Panc1 (cell line): ENCODE measurements around the gene CNPY4.

Source experiments
- CTCF ChIP-seq: fragments of 450-650 bp; IDR thresholded peaks from 2 replicates; pipeline ENCODE4 v1.5.1; 2017; ENCODE audit warnings: mild to moderate bottlenecking
- POLR2AphosphoS5 ChIP-seq: IDR thresholded peaks from 2 replicates; pipeline ENCODE4 v1.6.1; 2012; ENCODE audit warnings: mild to moderate bottlenecking, low read depth, low read length, moderate library complexity
- REST ChIP-seq, 2 experiments: IDR thresholded peaks; 2 replicates each; pipeline ENCODE4 v1.6.1; 2011 to 2012; ENCODE audit warnings: low read depth in 2 of 2, control low read depth in 1 of 2, low read length in 1 of 2, mild to moderate bottlenecking in 1 of 2, moderate library complexity in 1 of 2; ENCODE audit not compliant: insufficient read depth in 1 of 2

GRCh38 chr7:100158229-100159098, 39.0 kb downstream of the CNPY4 start, which contains the start of gene TRAPPC14:
- TF ChIP-seq CTCF (no peak), POLR2AphosphoS5 (peak; percentile 93), REST (IDR thresholded peaks at IDR 0.05; ENCODE audit: insufficient read depth in 1 of 2, low read depth in 2 of 2, low read length in 1 of 2) (no peak)
